Measurements from ENCODE around the gene TBC1D10A.

TBC1D10A gene, protein sequence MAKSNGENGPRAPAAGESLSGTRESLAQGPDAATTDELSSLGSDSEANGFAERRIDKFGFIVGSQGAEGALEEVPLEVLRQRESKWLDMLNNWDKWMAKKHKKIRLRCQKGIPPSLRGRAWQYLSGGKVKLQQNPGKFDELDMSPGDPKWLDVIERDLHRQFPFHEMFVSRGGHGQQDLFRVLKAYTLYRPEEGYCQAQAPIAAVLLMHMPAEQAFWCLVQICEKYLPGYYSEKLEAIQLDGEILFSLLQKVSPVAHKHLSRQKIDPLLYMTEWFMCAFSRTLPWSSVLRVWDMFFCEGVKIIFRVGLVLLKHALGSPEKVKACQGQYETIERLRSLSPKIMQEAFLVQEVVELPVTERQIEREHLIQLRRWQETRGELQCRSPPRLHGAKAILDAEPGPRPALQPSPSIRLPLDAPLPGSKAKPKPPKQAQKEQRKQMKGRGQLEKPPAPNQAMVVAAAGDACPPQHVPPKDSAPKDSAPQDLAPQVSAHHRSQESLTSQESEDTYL

GRCh38 chr22:30326706-30327362 is at the start of gene TBC1D10A:
TSS of gene TBC1D10A (minus strand) at chr22:30326941. CDS start at chr22:30326881, 60 bp downstream.
- Histone ChIP-seq H3K9me3 (ENCODE audit: control insufficient read depth, low read depth, low read length) (no peaks in the 10 kb centered on the region), H3K4me3 (ENCODE audit: low read length) (peak within 1 kb of the TSS; percentile 76), H3K9ac (ENCODE audit: low read length) (peak within 1 kb of the TSS; percentile 30), H3K4me1 (ENCODE audit: control insufficient read depth, low read depth, low read length) (peaks cover 13% of the 10 kb centered on the region), H3K27me3 (ENCODE audit: control insufficient read depth, insufficient read depth, low read length) (no peaks in the 10 kb centered on the region), H3K36me3 (ENCODE audit: control insufficient read depth, low read depth, low read length) (peaks cover 4% of the 10 kb centered on the region), H3K27ac (ENCODE audit: low read length) (no peak within 1 kb of the TSS)

DNA sequence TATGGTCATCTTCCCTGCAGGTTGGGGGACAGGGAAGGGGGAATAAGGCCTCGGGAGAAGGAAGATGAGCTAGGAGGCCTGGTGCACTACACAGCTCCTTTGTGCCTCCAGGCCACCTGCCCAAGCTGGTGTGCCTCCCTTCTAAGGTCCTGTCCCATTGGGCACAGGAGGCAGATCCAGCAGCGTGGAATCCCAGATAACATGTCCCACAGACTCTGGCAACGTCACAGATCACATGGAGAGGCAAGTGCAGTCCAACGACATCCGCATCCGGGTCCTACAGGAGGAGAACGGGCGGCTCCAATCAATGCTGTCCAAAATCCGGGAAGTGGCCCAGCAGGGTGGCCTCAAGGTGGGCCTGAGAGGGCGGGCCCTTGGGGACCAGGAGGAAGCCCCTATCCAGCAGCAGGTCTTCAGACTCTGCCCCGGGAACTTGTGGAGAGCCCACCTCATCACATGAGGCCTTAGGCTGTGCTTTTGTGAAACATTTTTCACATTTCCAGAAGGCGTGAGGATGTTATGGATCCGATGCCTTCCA is 48.6 kb upstream of the TBC1D10A start:
- no peak overlapping the region for H3K27ac ChIP-seq (ENCODE audit: low read length)
- H3K36me3 ChIP-seq (ENCODE audit: control insufficient read depth, low read depth, low read length), result peaks cover 6% of the 10 kb centered on the region
- H3K27me3 ChIP-seq (ENCODE audit: control insufficient read depth, insufficient read depth, low read length), result no peaks in the 10 kb centered on the region
- no peaks in the 10 kb centered on the region for H3K9me3 ChIP-seq (ENCODE audit: control insufficient read depth, low read depth, low read length)
- H3K4me3 ChIP-seq (ENCODE audit: low read length), result no peak overlapping the region
- no peak overlapping the region for H3K9ac ChIP-seq (ENCODE audit: low read length)
- no peaks in the 10 kb centered on the region for H3K4me1 ChIP-seq (ENCODE audit: control insufficient read depth, low read depth, low read length)

- H3K9me3 ChIP-seq (ENCODE audit: control insufficient read depth, low read depth, low read length), result no peaks in the 10 kb centered on the region
- H3K27ac ChIP-seq (ENCODE audit: low read length), result no peak overlapping the region
- H3K36me3 ChIP-seq (ENCODE audit: control insufficient read depth, low read depth, low read length), result peaks cover 6% of the 10 kb centered on the region
- H3K9ac ChIP-seq (ENCODE audit: low read length), result no peak overlapping the region
- H3K27me3 ChIP-seq (ENCODE audit: control insufficient read depth, insufficient read depth, low read length), result no peaks in the 10 kb centered on the region
- H3K4me3 ChIP-seq (ENCODE audit: low read length), result no peak overlapping the region
- no peaks in the 10 kb centered on the region for H3K4me1 ChIP-seq (ENCODE audit: control insufficient read depth, low read depth, low read length)
Measured at GRCh38 chr22:30373331-30374325, 46.9 kb upstream of the TBC1D10A start.

- H3K36me3 ChIP-seq (ENCODE audit: control insufficient read depth, low read depth, low read length), result peaks cover 6% of the 10 kb centered on the region
- H3K4me1 ChIP-seq (ENCODE audit: control insufficient read depth, low read depth, low read length), result no peaks in the 10 kb centered on the region
- H3K9ac ChIP-seq (ENCODE audit: low read length), result no peak overlapping the region
- H3K27me3 ChIP-seq (ENCODE audit: control insufficient read depth, insufficient read depth, low read length), result no peaks in the 10 kb centered on the region
- H3K4me3 ChIP-seq (ENCODE audit: low read length), result no peak overlapping the region
- H3K9me3 ChIP-seq (ENCODE audit: control insufficient read depth, low read depth, low read length), result no peaks in the 10 kb centered on the region
- no peak overlapping the region for H3K27ac ChIP-seq (ENCODE audit: low read length)
Measured at GRCh38 chr22:30372915-30373314, 46.2 kb upstream of the TBC1D10A start.

DNA sequence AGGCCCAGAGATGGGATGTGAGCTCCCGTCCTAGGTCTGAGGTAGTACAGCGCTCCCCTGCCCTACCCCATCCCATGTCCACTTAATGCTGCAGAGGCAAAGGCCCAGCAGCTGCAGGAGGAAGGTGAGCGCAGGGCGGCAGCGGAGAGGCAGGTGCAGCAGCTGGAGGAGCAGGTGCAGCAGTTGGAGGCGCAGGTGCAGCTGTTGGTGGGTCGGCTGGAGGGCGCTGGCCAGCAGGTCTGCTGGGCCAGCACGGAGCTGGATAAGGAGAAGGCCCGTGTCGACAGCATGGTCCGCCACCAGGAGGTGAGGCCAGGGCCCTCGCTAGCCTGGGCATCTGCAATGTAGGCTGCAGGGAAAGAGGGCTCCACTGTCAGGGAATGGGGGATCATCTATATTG is 45.2 kb upstream of the TBC1D10A start:
- no peak overlapping the region for H3K9ac ChIP-seq (ENCODE audit: low read length)
- H3K27ac ChIP-seq (ENCODE audit: low read length), result no peak overlapping the region
- no peaks in the 10 kb centered on the region for H3K4me1 ChIP-seq (ENCODE audit: control insufficient read depth, low read depth, low read length)
- H3K36me3 ChIP-seq (ENCODE audit: control insufficient read depth, low read depth, low read length), result no peaks in the 10 kb centered on the region
- no peaks in the 10 kb centered on the region for H3K27me3 ChIP-seq (ENCODE audit: control insufficient read depth, insufficient read depth, low read length)
- H3K9me3 ChIP-seq (ENCODE audit: control insufficient read depth, low read depth, low read length), result no peaks in the 10 kb centered on the region
- no peak overlapping the region for H3K4me3 ChIP-seq (ENCODE audit: low read length)

GRCh38 chr22:30371321-30371720 is 44.6 kb upstream of the TBC1D10A start:
- Histone ChIP-seq H3K9ac (ENCODE audit: low read length) (no peak overlapping the region), H3K9me3 (ENCODE audit: control insufficient read depth, low read depth, low read length) (no peaks in the 10 kb centered on the region)

DNA sequence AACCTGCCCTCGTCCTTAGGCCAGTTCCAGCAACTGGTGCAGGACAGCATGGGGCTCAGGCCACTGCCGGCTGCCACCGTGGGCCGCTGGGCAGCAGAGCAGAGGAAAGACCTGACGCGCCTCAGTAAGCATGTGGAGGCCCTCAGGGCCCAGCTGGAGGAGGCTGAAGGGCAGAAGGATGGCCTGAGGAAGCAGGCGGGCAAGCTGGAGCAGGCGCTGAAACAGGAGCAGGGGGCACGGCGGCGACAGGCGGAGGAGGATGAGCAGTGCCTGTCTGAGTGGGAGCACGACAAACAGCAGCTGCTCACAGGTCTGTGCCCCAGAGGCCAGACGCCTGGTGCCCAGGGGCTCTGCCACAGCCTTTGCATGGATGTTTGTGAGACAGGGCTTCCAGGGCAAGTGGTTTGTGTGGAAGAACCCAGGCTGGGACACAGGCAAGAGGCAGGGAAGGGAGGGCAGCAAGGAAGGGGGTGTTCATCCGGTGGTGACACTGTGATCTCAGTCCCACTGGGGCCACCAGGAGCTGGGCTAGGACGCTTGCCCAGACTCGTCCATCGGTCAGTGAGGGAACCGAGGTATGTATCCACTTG is 44.0 kb upstream of the TBC1D10A start:
- H3K4me1 ChIP-seq (ENCODE audit: control insufficient read depth, low read depth, low read length), result no peaks in the 10 kb centered on the region
- H3K36me3 ChIP-seq (ENCODE audit: control insufficient read depth, low read depth, low read length), result no peaks in the 10 kb centered on the region
- no peak overlapping the region for H3K4me3 ChIP-seq (ENCODE audit: low read length)
- no peak overlapping the region for H3K27ac ChIP-seq (ENCODE audit: low read length)
- no peaks in the 10 kb centered on the region for H3K9me3 ChIP-seq (ENCODE audit: control insufficient read depth, low read depth, low read length)
- no peak overlapping the region for H3K9ac ChIP-seq (ENCODE audit: low read length)
- no peaks in the 10 kb centered on the region for H3K27me3 ChIP-seq (ENCODE audit: control insufficient read depth, insufficient read depth, low read length)

More at GRCh38 chr22:30371321-30371720, 44.6 kb upstream of the TBC1D10A start:
- Histone ChIP-seq H3K4me1 (ENCODE audit: control insufficient read depth, low read depth, low read length) (no peaks in the 10 kb centered on the region), H3K27me3 (ENCODE audit: control insufficient read depth, insufficient read depth, low read length) (no peaks in the 10 kb centered on the region), H3K27ac (ENCODE audit: low read length) (no peak overlapping the region), H3K36me3 (ENCODE audit: control insufficient read depth, low read depth, low read length) (no peaks in the 10 kb centered on the region), H3K4me3 (ENCODE audit: low read length) (no peak overlapping the region)

DNA sequence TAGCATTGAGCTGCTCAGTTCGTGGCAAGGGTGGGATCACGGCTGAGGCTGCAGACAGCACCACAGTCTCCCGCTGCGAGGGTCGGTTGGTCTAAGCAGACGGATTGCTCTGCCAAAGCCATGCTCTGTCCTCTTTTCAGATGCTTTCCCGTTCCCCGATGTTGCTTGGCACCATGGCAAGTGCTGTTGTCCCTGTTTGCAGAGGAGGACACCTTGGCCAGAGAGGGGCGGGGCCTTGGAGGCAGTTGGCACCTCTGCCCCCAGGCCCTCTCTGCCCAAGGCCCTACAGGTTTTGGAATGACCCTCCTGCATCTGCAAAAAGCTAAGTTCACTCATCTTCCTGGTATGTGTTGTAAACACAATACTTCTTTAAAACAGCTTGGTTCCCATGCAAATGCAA is 41.7 kb upstream of the TBC1D10A start:
- no peak overlapping the region for H3K9ac ChIP-seq (ENCODE audit: low read length)
- H3K4me1 ChIP-seq (ENCODE audit: control insufficient read depth, low read depth, low read length), result no peaks in the 10 kb centered on the region
- H3K27ac ChIP-seq (ENCODE audit: low read length), result no peak overlapping the region

DNA sequence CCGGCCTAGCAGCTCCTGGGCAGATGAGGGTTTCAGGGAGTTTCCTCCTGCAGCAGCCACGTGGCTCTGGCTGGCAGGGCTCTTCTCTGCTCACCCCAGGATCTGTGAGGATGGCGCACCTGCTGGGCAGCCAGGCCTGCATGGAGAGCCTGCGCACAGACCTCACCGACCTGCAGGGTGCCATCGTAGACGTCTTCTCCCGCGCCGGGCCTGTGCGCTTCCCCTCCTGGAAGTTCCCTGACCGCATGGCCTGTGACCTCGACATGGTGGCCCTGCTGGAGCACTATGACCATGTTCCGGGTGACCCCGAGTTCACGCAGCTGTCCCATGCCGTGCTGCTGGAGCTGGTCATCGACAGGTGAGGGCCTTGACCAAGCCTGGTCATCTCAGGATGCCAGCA is 39.1 kb upstream of the TBC1D10A start:
- no peaks in the 10 kb centered on the region for H3K9me3 ChIP-seq (ENCODE audit: control insufficient read depth, low read depth, low read length)
- peaks cover 8% of the 10 kb centered on the region for H3K4me1 ChIP-seq (ENCODE audit: control insufficient read depth, low read depth, low read length)
- H3K27me3 ChIP-seq (ENCODE audit: control insufficient read depth, insufficient read depth, low read length), result no peaks in the 10 kb centered on the region
- no peak overlapping the region for H3K9ac ChIP-seq (ENCODE audit: low read length)
- no peak overlapping the region for H3K27ac ChIP-seq (ENCODE audit: low read length)
- no peaks in the 10 kb centered on the region for H3K36me3 ChIP-seq (ENCODE audit: control insufficient read depth, low read depth, low read length)
- H3K4me3 ChIP-seq (ENCODE audit: low read length), result no peak overlapping the region

More for the DNA sequence above, 41.7 kb upstream of the TBC1D10A start:
- Histone ChIP-seq H3K9me3 (ENCODE audit: control insufficient read depth, low read depth, low read length) (no peaks in the 10 kb centered on the region), H3K27me3 (ENCODE audit: control insufficient read depth, insufficient read depth, low read length) (no peaks in the 10 kb centered on the region), H3K36me3 (ENCODE audit: control insufficient read depth, low read depth, low read length) (no peaks in the 10 kb centered on the region), H3K4me3 (ENCODE audit: low read length) (no peak overlapping the region)

DNA sequence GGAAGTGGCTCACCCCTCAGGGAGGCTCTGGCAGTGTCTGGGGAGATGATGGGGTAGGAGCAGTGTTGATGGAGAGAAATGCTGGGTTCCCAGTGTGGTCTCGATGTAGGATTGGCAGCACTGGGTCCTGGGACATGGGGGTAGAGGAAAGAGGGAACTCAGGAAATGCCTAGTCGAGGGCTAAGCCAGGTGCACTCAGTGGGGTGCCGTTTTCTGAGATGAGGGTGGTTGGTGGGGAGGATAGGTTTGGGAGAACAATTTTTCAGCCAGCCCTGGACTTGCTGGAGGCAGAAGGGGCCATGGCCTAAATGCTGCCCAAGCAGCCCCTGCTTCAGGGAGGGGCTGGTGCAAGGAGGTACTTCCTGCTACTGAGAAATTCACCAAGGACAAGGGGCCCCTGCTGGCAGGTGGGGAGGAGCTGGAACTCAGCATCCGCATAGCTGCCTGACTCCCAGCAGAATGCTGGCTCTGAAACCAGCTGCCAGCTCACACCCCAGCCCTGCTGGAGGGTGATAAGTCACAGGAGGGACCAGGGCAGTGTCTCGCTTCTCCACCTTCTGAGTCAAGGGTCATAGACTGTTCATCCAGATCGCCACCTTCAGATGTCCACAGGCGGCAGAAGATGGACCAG is 36.0 kb upstream of the TBC1D10A start:
- Histone ChIP-seq H3K4me1 (ENCODE audit: control insufficient read depth, low read depth, low read length) (peaks cover 8% of the 10 kb centered on the region), H3K36me3 (ENCODE audit: control insufficient read depth, low read depth, low read length) (no peaks in the 10 kb centered on the region), H3K27ac (ENCODE audit: low read length) (no peak overlapping the region), H3K27me3 (ENCODE audit: control insufficient read depth, insufficient read depth, low read length) (no peaks in the 10 kb centered on the region), H3K4me3 (ENCODE audit: low read length) (no peak overlapping the region), H3K9ac (ENCODE audit: low read length) (no peak overlapping the region), H3K9me3 (ENCODE audit: control insufficient read depth, low read depth, low read length) (no peaks in the 10 kb centered on the region)
